Measurements from ENCODE around the gene PRKAB2. TPM values are rescaled to one million over a fixed set of nuclear protein-coding genes. Genes with fewer than 3 reads are reported as not detected.

PRKAB2 gene
- total and polyA plus RNA-seq, 2 donors (not counting 1 experiment from before 2014, with no cell fraction given): 8.4 to 17.1 TPM

DNA sequence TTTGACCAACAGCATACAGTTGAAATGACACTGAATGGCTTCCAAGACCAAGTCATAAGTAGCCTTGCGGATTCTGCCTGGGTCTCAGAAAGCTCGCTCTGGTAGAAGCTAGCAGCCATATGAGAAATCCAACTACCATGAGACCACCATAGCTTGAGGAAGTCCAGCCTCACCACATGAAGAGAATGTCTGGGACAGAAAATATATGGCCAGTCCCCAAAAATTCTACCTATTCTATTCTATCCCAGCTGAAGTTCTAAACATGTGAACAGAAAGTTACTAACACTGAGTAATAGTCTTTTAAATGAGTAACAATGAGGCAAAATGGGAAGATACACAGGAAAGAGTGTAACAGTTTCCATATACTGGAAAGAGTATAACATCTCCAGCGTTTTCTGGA lies 43.9 kb upstream of the PRKAB2 start:
- no peak overlapping the region for H3K4me3 ChIP-seq (ENCODE audit: control extremely low read depth in 1 of 5, extremely low read depth in 1 of 5, insufficient read depth in 1 of 5, low read depth in 2 of 5, low read length in 4 of 5)
- intact Hi-C loops (cut with micrococcal nuclease): no loop called here

DNA sequence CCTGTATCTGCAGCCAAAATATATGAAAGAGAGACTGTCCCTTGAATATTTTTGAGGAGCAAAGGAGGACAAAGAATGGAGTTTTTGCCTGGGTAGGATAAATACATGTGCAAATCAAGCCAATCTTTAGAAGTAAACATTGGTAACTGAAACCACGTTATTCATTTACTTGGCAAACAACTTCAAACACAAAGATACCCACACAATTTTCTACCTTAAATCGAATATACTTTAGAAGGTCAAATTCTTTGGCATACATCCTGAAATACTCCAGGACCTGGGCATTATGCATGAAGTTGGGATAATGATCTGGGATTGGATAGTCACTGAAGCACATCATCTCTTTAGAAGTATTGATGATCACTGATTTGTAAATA lies 43.3 kb upstream of the PRKAB2 start:
- intact Hi-C loops (cut with micrococcal nuclease): no loop called here
- Histone ChIP-seq H4K20me1 (ENCODE audit: control insufficient read depth, insufficient read depth, low read length, poor library complexity, severe bottlenecking) (no peaks in the 10 kb centered on the region), H3K36me3 (replicated peaks in 1 of 2; ENCODE audit: control extremely low read depth in 1 of 2, control insufficient read depth in 1 of 2, extremely low read depth in 1 of 2, insufficient read depth in 2 of 2, low read length in 1 of 2) (peaks cover 0 to 2% of the 10 kb centered on the region in 2 experiments), H3K4me2 (replicated peaks; ENCODE audit: low read depth, low read length, poor library complexity, severe bottlenecking) (no peak overlapping the region), H3K27me3 (replicated peaks in 1 of 4; ENCODE audit: control extremely low read depth in 1 of 4, control insufficient read depth in 3 of 4, insufficient read depth in 4 of 4, low read length in 3 of 4) (no peaks in the 10 kb centered on the region), H3K9ac (ENCODE audit: low read length) (no peak overlapping the region), H3K4me3 (ENCODE audit: control extremely low read depth in 1 of 5, extremely low read depth in 1 of 5, insufficient read depth in 1 of 5, low read depth in 2 of 5, low read length in 4 of 5) (no peak overlapping the region), H3K79me2 (ENCODE audit: control insufficient read depth, insufficient read depth, low read length) (peaks cover 11% of the 10 kb centered on the region), H2AFZ (ENCODE audit: insufficient read depth, low read depth, low read length, poor library complexity, severe bottlenecking) (no peak overlapping the region), H3K9me3 (ENCODE audit: control extremely low read depth in 1 of 3, control insufficient read depth in 2 of 3, insufficient read depth in 1 of 3, low read length in 2 of 3) (no peaks in the 10 kb centered on the region), H3K4me1 (ENCODE audit: control insufficient read depth in 2 of 2, insufficient read depth in 2 of 2, low read length in 2 of 2) (peaks cover 11 to 24% of the 10 kb centered on the region in 2 donors), H3K27ac (ENCODE audit: low read length in 2 of 2) (no peak overlapping the region)
- TF ChIP-seq, protein P1, sequence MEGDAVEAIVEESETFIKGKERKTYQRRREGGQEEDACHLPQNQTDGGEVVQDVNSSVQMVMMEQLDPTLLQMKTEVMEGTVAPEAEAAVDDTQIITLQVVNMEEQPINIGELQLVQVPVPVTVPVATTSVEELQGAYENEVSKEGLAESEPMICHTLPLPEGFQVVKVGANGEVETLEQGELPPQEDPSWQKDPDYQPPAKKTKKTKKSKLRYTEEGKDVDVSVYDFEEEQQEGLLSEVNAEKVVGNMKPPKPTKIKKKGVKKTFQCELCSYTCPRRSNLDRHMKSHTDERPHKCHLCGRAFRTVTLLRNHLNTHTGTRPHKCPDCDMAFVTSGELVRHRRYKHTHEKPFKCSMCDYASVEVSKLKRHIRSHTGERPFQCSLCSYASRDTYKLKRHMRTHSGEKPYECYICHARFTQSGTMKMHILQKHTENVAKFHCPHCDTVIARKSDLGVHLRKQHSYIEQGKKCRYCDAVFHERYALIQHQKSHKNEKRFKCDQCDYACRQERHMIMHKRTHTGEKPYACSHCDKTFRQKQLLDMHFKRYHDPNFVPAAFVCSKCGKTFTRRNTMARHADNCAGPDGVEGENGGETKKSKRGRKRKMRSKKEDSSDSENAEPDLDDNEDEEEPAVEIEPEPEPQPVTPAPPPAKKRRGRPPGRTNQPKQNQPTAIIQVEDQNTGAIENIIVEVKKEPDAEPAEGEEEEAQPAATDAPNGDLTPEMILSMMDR (IDR thresholded peaks at IDR 0.05): no peak
- no peak for TF ChIP-seq EZH2 (IDR thresholded peaks at IDR 0.05; ENCODE audit: borderline replicate concordance, insufficient read depth, low read depth, low read length, poor library complexity, severe bottlenecking)
- H3K27ac Mint-ChIP-seq: no peak overlapping the region
- WGBS (ENCODE audit: insufficient coverage): no CpG with 5 or more reads among the region's 2 CpGs
- ATAC-seq (ENCODE audit: low read depth) (no peak), DNase-seq (no peak)
- POLR2A ChIA-PET: no interaction called here
- no peaks in the 10 kb centered on the region for H3K27me3 Mint-ChIP-seq
- CTCF ChIA-PET: no interaction called here
- peaks cover 27% of the 10 kb centered on the region for H3K4me1 Mint-ChIP-seq
- H3K4me3 Mint-ChIP-seq: no peak overlapping the region
- H3K9me3 Mint-ChIP-seq (ENCODE audit: insufficient read depth): no peaks in the 10 kb centered on the region

More for the DNA sequence above, 43.9 kb upstream of the PRKAB2 start:
- no peak overlapping the region for H2AFZ ChIP-seq (ENCODE audit: insufficient read depth, low read depth, low read length, poor library complexity, severe bottlenecking)
- peaks cover 11 to 24% of the 10 kb centered on the region in 2 donors for H3K4me1 ChIP-seq (ENCODE audit: control insufficient read depth in 2 of 2, insufficient read depth in 2 of 2, low read length in 2 of 2)
- ChIA-PET POLR2A (no interaction called here), CTCF (no interaction called here)
- peaks cover 11% of the 10 kb centered on the region for H3K79me2 ChIP-seq (ENCODE audit: control insufficient read depth, insufficient read depth, low read length)
- Mint-ChIP-seq H3K4me1 (peaks cover 27% of the 10 kb centered on the region), H3K9me3 (ENCODE audit: insufficient read depth) (no peaks in the 10 kb centered on the region), H3K27ac (no peak overlapping the region), H3K4me3 (no peak overlapping the region), H3K27me3 (no peaks in the 10 kb centered on the region)
- H3K4me2 ChIP-seq (replicated peaks; ENCODE audit: low read depth, low read length, poor library complexity, severe bottlenecking): no peak overlapping the region
- no peak overlapping the region for H3K27ac ChIP-seq (ENCODE audit: low read length in 2 of 2)
- H3K36me3 ChIP-seq (replicated peaks in 1 of 2; ENCODE audit: control extremely low read depth in 1 of 2, control insufficient read depth in 1 of 2, extremely low read depth in 1 of 2, insufficient read depth in 2 of 2, low read length in 1 of 2): peaks cover 0 to 2% of the 10 kb centered on the region in 2 experiments
- DNase-seq (no peak), ATAC-seq (ENCODE audit: low read depth) (no peak)
- no peaks in the 10 kb centered on the region for H3K9me3 ChIP-seq (ENCODE audit: control extremely low read depth in 1 of 3, control insufficient read depth in 2 of 3, insufficient read depth in 1 of 3, low read length in 2 of 3)
- no peaks in the 10 kb centered on the region for H3K27me3 ChIP-seq (replicated peaks in 1 of 4; ENCODE audit: control extremely low read depth in 1 of 4, control insufficient read depth in 3 of 4, insufficient read depth in 4 of 4, low read length in 3 of 4)
- TF ChIP-seq, protein P1 (IDR thresholded peaks at IDR 0.05): no peak
- no peak for TF ChIP-seq EZH2 (IDR thresholded peaks at IDR 0.05; ENCODE audit: borderline replicate concordance, insufficient read depth, low read depth, low read length, poor library complexity, severe bottlenecking)
- no peaks in the 10 kb centered on the region for H4K20me1 ChIP-seq (ENCODE audit: control insufficient read depth, insufficient read depth, low read length, poor library complexity, severe bottlenecking)
- 94% methylated on average over 2 of the region's 3 CpGs for WGBS (ENCODE audit: insufficient coverage)
- no peak overlapping the region for H3K9ac ChIP-seq (ENCODE audit: low read length)
